Mesodermal cell (in vitro differentiated cells): ENCODE data around the gene SLIT3.

Experiments
- H3K27ac ChIP-seq: 2 replicates; pipeline ENCODE4 v1.7.0; 2013; ENCODE audit warnings: mild to moderate bottlenecking, low read depth, low read length, moderate library complexity; ENCODE audit not compliant: severe bottlenecking
- H3K36me3 ChIP-seq: 2 replicates; pipeline ENCODE4 v1.7.1; 2013; ENCODE audit warnings: mild to moderate bottlenecking, low read length, moderate library complexity; ENCODE audit not compliant: control insufficient read depth, insufficient read depth
- H3K4me1 ChIP-seq: one replicate; pipeline ENCODE4 v1.7.1; 2013; ENCODE audit warnings: mild to moderate bottlenecking, low read length; ENCODE audit not compliant: insufficient read depth, control insufficient read depth, poor library complexity, severe bottlenecking
- H3K4me3 ChIP-seq: 2 replicates; pipeline ENCODE4 v1.7.0; 2013; ENCODE audit warnings: low read length, control low read depth, mild to moderate bottlenecking; ENCODE audit not compliant: insufficient read depth, poor library complexity, severe bottlenecking; ENCODE audit errors: extremely low read depth
- H3K9me3 ChIP-seq: 2 replicates; pipeline ENCODE4 v1.7.1; 2013; ENCODE audit warnings: mild to moderate bottlenecking, low read length, moderate library complexity; ENCODE audit not compliant: control insufficient read depth
- WGBS, 2 experiments: methylation state at CpG; one replicate each; pipeline ENCODE4 v1.1.5; 2013; ENCODE audit warnings: missing lambda C conversion rate in 2 of 2; ENCODE audit not compliant: insufficient coverage in 2 of 2; 5-methylcytosine and 5-hydroxymethylcytosine counted together

The SLIT3 gene

DNA sequence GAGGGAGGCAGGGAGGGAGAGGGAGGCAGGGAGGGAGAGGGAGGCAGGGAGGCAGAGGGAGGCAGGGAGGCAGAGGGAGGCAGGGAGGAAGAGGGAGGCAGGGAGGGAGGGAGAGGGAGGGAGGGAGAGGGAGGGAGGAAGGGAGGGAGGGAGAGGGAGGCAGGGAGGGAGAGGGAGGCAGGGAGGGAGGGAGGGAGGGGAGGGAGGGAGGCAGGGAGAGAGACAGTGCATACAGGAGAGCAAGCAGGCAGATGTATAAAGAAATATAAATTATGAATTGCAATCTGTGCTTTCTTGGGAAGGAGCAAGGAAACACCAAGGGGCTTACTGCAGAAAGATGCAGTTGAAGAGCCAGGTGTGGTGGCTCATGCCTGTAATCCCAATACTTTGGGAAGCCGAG is 574.6 kb downstream of the SLIT3 start:
- WGBS, 2 experiments: no CpG with 5 or more reads among the region's 1 CpG
- Histone ChIP-seq H3K36me3 (no peaks in the 10 kb centered on the region), H3K9me3 (no peaks in the 10 kb centered on the region), H3K27ac (no peak overlapping the region), H3K4me3 (no peak overlapping the region), H3K4me1 (no peaks in the 10 kb centered on the region)

- H3K36me3 ChIP-seq: no peaks in the 10 kb centered on the region
Measured at GRCh38 chr5:168724227-168724626, 576.7 kb downstream of the SLIT3 start.

DNA sequence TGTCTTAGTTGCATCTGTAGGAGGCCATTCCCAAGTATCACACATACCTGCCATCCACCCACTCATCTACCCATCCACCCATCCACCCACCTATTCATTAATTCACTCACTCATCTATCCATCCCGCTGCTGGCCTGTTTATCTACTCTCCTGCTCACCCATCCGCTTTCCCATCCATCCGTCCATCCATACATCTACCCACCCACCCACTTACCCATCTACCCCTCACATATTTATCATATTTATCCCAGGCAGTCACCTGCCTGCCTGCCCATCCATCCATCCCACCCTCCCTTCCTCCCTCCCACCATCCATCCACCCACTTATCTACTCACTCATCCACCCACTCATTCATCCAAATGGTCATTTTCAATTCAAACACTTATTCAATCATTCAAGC is 577.9 kb downstream of the SLIT3 start:
- no peaks in the 10 kb centered on the region for H3K9me3 ChIP-seq
- H3K4me3 ChIP-seq: no peak overlapping the region
- H3K27ac ChIP-seq: no peak overlapping the region
- no peaks in the 10 kb centered on the region for H3K36me3 ChIP-seq
- H3K4me1 ChIP-seq: no peaks in the 10 kb centered on the region
- 93 to 97% methylated on average over 3 of the region's 3 CpGs for WGBS, 2 experiments

More at GRCh38 chr5:168724227-168724626, 576.7 kb downstream of the SLIT3 start:
- WGBS, 2 experiments: 75% methylated on average over 5 of the region's 5 CpGs; no CpG with 5 or more reads in 1 of the 2 experiments
- Histone ChIP-seq H3K27ac (no peak overlapping the region), H3K4me1 (no peaks in the 10 kb centered on the region), H3K4me3 (no peak overlapping the region), H3K9me3 (no peaks in the 10 kb centered on the region)

- Histone ChIP-seq H3K27ac (no peak overlapping the region), H3K4me3 (no peak overlapping the region), H3K9me3 (no peaks in the 10 kb centered on the region), H3K36me3 (no peaks in the 10 kb centered on the region), H3K4me1 (no peaks in the 10 kb centered on the region)
- WGBS, 2 experiments: 96 to 97% methylated on average over 5 to 6 of the region's 7 CpGs
Measured at GRCh38 chr5:168721966-168722365, 579.0 kb downstream of the SLIT3 start.

GRCh38 chr5:168721002-168721753 is 579.8 kb downstream of the SLIT3 start:
- 77 to 100% methylated on average over 1 to 3 of the region's 5 CpGs for WGBS, 2 experiments
- Histone ChIP-seq H3K4me1 (no peaks in the 10 kb centered on the region), H3K36me3 (no peaks in the 10 kb centered on the region), H3K27ac (no peak overlapping the region), H3K9me3 (no peaks in the 10 kb centered on the region), H3K4me3 (no peak overlapping the region)

GRCh38 chr5:168720575-168720974 is 580.4 kb downstream of the SLIT3 start:
- Histone ChIP-seq H3K27ac (no peak overlapping the region), H3K9me3 (no peaks in the 10 kb centered on the region), H3K4me1 (no peaks in the 10 kb centered on the region), H3K4me3 (no peak overlapping the region), H3K36me3 (no peaks in the 10 kb centered on the region)
- WGBS, 2 experiments: 94 to 100% methylated on average over 6 to 9 of the region's 9 CpGs

DNA sequence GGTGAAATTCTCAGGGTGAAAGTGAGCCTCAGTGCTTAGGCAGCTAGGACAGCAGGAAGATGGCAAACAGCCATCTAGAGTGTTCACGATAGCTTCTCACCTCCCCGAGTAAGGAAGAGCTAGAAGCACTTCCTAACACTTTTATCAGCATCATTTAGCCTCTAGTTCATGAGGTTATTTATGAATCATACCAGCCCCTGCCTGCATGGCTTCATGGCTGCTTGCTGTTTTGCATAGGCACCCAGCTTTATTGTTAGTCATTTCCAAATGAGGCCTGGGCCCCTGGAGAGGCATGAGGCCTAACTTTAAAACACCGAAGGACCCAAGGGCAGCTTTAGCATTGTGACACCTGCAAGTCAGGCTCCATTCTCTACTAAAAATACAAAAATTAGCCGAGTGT is 586.9 kb downstream of the SLIT3 start:
- H3K27ac ChIP-seq: no peak overlapping the region
- H3K9me3 ChIP-seq: no peaks in the 10 kb centered on the region
- 90 to 97% methylated on average over 4 of the region's 4 CpGs for WGBS, 2 experiments
- H3K36me3 ChIP-seq: no peaks in the 10 kb centered on the region
- H3K4me3 ChIP-seq: no peak overlapping the region
- H3K4me1 ChIP-seq: peaks cover 21% of the 10 kb centered on the region

- H3K4me1 ChIP-seq: peaks cover 21% of the 10 kb centered on the region
- H3K27ac ChIP-seq: peak overlapping the region; percentile 74
- no peak overlapping the region for H3K4me3 ChIP-seq
- WGBS, 2 experiments: 65 to 68% methylated on average over 10 of the region's 10 CpGs
- H3K9me3 ChIP-seq: no peaks in the 10 kb centered on the region
- no peaks in the 10 kb centered on the region for H3K36me3 ChIP-seq
Measured at GRCh38 chr5:168713051-168713450, 587.9 kb downstream of the SLIT3 start.

GRCh38 chr5:168712280-168712924 is 588.5 kb downstream of the SLIT3 start:
- Histone ChIP-seq H3K4me3 (no peak overlapping the region), H3K36me3 (no peaks in the 10 kb centered on the region), H3K4me1 (peaks cover 21% of the 10 kb centered on the region), H3K9me3 (no peaks in the 10 kb centered on the region), H3K27ac (peak overlapping the region; percentile 74)
- 65 to 75% methylated on average over 9 to 10 of the region's 11 CpGs for WGBS, 2 experiments

- H3K9me3 ChIP-seq: no peaks in the 10 kb centered on the region
- H3K4me3 ChIP-seq: no peak overlapping the region
- peaks cover 21% of the 10 kb centered on the region for H3K4me1 ChIP-seq
- no peak overlapping the region for H3K27ac ChIP-seq
- WGBS, 2 experiments: 93 to 97% methylated on average over 6 to 7 of the region's 9 CpGs
- no peaks in the 10 kb centered on the region for H3K36me3 ChIP-seq
Measured at GRCh38 chr5:168710706-168711105, 590.2 kb downstream of the SLIT3 start.
